ENCODE measurements around the gene AVEN. TPM values are rescaled to one million over a fixed set of nuclear protein-coding genes. Genes with fewer than 3 reads are reported as not detected.
"Not testable (repeated sequence)": the region's sequence is repeated elsewhere in the genome, so short reads cannot be mapped to it uniquely, and the experiment has no call there.

The AVEN gene
- total RNA-seq, 1 donor = 34.7 TPM

DNA sequence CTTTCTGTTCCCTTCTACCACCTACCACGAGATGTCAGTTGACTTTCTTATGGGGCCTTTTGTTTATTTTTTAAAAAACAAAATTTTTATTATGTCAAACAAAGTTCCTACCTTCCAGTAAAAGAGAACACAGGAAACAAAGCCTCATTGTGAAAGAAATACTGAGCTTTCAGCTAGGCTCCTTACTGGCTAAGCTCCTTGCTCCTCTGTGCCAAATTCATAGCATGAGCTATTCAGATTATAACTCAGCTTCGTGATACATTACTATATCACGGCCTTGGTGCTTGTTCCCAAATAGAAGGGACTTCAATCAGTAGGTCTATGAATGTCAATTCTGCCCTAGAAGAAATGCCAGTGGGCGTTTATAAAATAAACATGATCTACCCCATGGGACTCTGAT is 216.5 kb downstream of the AVEN start:
- Histone ChIP-seq H3K27me3 (ENCODE audit: insufficient read depth, low read length) (peaks cover 5% of the 10 kb centered on the region), H3K9me3 (ENCODE audit: low read depth, low read length) (no peaks in the 10 kb centered on the region), H3K4me1 (ENCODE audit: insufficient read depth, low read length) (no peaks in the 10 kb centered on the region), H2AFZ (ENCODE audit: low read length) (no peak overlapping the region), H4K20me1 (ENCODE audit: insufficient read depth, low read length) (no peaks in the 10 kb centered on the region), H3K4me3 (ENCODE audit: insufficient read depth, low read length) (no peak overlapping the region), H3K27ac (ENCODE audit: low read depth, low read length) (no peak overlapping the region), H3K79me2 (ENCODE audit: insufficient read depth, low read length) (no peaks in the 10 kb centered on the region), H3K36me3 (ENCODE audit: insufficient read depth, low read length) (no peaks in the 10 kb centered on the region), H3K4me2 (ENCODE audit: insufficient read depth, low read length) (no peak overlapping the region)
- no peak for TF ChIP-seq CTCF (IDR thresholded peaks at IDR 0.05; ENCODE audit: extremely low read depth, low read depth, low read length)
- DNase-seq (ENCODE audit: insufficient read length, low spot score, missing footprints) = no peak

GRCh38 chr15:33819499-33819898 is 219.5 kb downstream of the AVEN start:
- not testable (repeated sequence) for DNase-seq (ENCODE audit: insufficient read length, low spot score, missing footprints); H2AFZ ChIP-seq (ENCODE audit: low read length); H3K79me2 ChIP-seq (ENCODE audit: insufficient read depth, low read length); H3K4me3 ChIP-seq (ENCODE audit: insufficient read depth, low read length); H3K36me3 ChIP-seq (ENCODE audit: insufficient read depth, low read length); H3K27ac ChIP-seq (ENCODE audit: low read depth, low read length); H3K27me3 ChIP-seq (ENCODE audit: insufficient read depth, low read length); H3K9me3 ChIP-seq (ENCODE audit: low read depth, low read length); H4K20me1 ChIP-seq (ENCODE audit: insufficient read depth, low read length); H3K4me1 ChIP-seq (ENCODE audit: insufficient read depth, low read length); H3K4me2 ChIP-seq (ENCODE audit: insufficient read depth, low read length)

Other genes with a start within 250 kb of the AVEN start
- gene CHRM5, start 70.7 kb downstream of the AVEN start, total RNA-seq = under 0.01 TPM in 2 replicates
- 40.5 and 48.0 TPM in 2 replicates for gene EMC7, start 62.7 kb upstream of the AVEN start, total RNA-seq
- 1.8 and 2.1 TPM in 2 replicates for gene PGBD4, start 62.9 kb upstream of the AVEN start, total RNA-seq
- 37.3 and 49.2 TPM in 2 replicates for gene KATNBL1, start 170.9 kb upstream of the AVEN start, total RNA-seq
- 135 and 136 TPM in 2 replicates for gene EMC4, start 185.8 kb upstream of the AVEN start, total RNA-seq